Mucosa of descending colon (tissue), 3 donors: ENCODE measurements around the gene FOXP1. TPM values are rescaled to one million over a fixed set of nuclear protein-coding genes. Genes with fewer than 3 reads are reported as not detected.

ENCODE experiments used
- ATAC-seq: fragments of 200-7000 bp; cut with Tn5 transposase; one replicate; pipeline ENCODE4 v1.9.1; 2020; ENCODE audit warnings: mild to moderate bottlenecking, moderate library complexity
- DNase-seq, 3 donors: peaks; one replicate each; pipeline ENCODE4 v3.0.0-alpha.2; 2020
- H3K36me3 ChIP-seq: fragments of 200-600 bp; one replicate; pipeline ENCODE4 v1.8.0; 2021; ENCODE audit warnings: low read depth, mild to moderate bottlenecking
- H3K4me1 ChIP-seq: fragments of 200-600 bp; one replicate; pipeline ENCODE4 v1.8.0; 2021; ENCODE audit warnings: low read depth, mild to moderate bottlenecking
- H3K4me3 ChIP-seq: fragments of 200-600 bp; one replicate; pipeline ENCODE4 v1.8.0; 2021; ENCODE audit warnings: mild to moderate bottlenecking
- H3K9me3 ChIP-seq: fragments of 200-600 bp; one replicate; pipeline ENCODE4 v1.8.0; 2021; ENCODE audit warnings: mild to moderate bottlenecking
- intact Hi-C, 2 donors: fragments of 100-400 bp; cut with DNase I in 1 of 2; cut with micrococcal nuclease in 1 of 2; formaldehyde crosslinking; loops; one replicate each; pipeline versions ENCODE4 v1.11.0 to v1.11.1; 2022; cut with DNase I, micrococcal nuclease
- total RNA-seq, 3 donors: library from RNA; stranded (reverse); fragmentation: NEBNext Ultra II Directional in 2 of 3; extraction: Animal tissue kit (Norgen Biotek cat#: 25700) in 2 of 3; gene quantifications; one replicate each; pipeline versions ENCODE4 v1.2.1 to v1.2.4, GENCODE V29; 2021 to 2023
- TF ChIP-seq, protein P1 (sequence below): fragments of 200-600 bp; IDR thresholded peaks from one replicate; pipeline ENCODE4 v1.8.0; 2022; ENCODE audit warnings: antibody characterized with exemption, mild to moderate bottlenecking
- donor health status: DM: no; HTN: no; CAD: no; lungs with moderate emphysema.
- donor health status: DM: no; HTN: no; CAD: no.
- donor health status: DM: no; HTN: yes; CAD: no.

The FOXP1 gene
- total RNA-seq, 3 donors from 2014 or later, result 133 to 217 (median 214) TPM

DNA sequence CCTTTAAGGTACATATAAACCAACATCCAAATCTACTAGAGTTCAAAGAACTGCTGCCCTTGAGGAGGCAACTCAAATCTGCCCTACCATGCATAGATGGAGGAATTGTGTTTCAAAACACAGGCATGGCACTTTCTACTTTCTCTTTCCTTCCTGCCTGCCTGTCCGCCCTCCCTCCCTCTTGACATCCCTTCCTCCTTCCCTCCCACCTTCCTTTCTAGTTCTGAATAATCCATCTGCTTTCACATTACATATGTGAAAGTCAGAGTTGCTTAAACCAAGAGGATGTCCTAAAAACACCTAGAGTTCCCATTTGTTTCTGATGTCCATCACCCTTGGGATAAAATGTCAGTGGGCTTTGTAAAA is 537.6 kb downstream of the FOXP1 start:
- DNase-seq (no peak), ATAC-seq (peak; percentile 19)
- Histone ChIP-seq H3K4me1 (peaks cover 54% of the 10 kb centered on the region), H3K9me3 (no peaks in the 10 kb centered on the region), H3K36me3 (no peaks in the 10 kb centered on the region), H3K4me3 (no peak overlapping the region)
- intact Hi-C loops, result no loop called here
- TF ChIP-seq, protein P1, sequence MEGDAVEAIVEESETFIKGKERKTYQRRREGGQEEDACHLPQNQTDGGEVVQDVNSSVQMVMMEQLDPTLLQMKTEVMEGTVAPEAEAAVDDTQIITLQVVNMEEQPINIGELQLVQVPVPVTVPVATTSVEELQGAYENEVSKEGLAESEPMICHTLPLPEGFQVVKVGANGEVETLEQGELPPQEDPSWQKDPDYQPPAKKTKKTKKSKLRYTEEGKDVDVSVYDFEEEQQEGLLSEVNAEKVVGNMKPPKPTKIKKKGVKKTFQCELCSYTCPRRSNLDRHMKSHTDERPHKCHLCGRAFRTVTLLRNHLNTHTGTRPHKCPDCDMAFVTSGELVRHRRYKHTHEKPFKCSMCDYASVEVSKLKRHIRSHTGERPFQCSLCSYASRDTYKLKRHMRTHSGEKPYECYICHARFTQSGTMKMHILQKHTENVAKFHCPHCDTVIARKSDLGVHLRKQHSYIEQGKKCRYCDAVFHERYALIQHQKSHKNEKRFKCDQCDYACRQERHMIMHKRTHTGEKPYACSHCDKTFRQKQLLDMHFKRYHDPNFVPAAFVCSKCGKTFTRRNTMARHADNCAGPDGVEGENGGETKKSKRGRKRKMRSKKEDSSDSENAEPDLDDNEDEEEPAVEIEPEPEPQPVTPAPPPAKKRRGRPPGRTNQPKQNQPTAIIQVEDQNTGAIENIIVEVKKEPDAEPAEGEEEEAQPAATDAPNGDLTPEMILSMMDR, result no peak

DNA sequence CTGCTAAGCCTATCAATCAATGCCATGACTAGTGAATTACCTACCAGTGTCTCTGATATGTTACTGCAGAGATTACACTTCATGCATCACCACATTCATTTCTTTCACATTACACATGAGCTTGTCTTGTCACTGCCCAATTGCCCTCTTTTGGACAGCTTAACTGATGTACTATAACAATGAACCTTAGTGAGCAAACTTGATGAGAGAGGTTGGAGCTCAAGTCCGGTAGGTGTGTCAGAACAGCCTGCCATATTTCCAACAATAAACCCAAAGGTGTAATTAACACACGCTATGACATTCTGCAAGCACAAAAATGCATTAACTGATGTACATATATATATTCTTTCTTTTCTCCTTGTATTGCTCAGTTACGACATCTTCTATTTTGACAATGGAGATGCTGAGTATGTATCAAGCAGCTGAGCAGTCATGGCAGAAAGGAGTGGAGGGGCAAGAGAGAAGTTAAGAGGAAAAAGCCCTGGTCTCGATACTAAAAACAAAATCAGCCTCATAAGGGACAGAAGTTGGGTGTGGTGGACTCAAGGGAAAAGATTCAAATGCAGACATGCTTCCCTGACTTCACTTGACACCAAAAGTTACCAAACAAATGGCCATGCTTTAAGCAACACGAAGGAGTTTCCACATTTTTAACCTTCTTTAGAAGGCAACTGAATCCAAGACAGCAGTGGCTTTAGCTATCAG is 538.2 kb downstream of the FOXP1 start:
- intact Hi-C loops, result no loop called here
- Histone ChIP-seq H3K36me3 (no peaks in the 10 kb centered on the region), H3K9me3 (no peaks in the 10 kb centered on the region), H3K4me3 (no peak overlapping the region), H3K4me1 (peaks cover 49% of the 10 kb centered on the region)
- TF ChIP-seq, protein P1, result no peak
- ATAC-seq (peak; percentile 65), DNase-seq (no peak)

DNA sequence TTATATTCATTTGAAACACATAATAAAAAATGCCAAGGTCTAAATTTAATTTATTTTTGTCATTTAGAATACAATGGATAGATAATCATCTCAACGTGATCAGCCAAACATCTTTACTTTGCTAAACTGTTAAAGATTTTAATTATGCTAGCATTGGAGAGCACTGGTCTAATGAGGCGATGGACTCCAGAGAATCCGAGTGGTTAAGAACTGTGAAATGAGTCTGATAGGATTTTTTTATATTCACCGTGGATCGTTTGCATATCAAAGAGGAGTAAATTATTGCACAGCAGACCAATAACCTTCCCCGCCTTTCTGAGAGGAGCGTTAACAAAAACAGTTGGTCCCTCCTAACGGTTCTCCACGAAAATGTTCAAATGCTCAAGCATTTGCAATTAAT is 540.8 kb downstream of the FOXP1 start:
- intact Hi-C loops, result no loop called here
- TF ChIP-seq, protein P1, result no peak
- ATAC-seq, result no peak
- Histone ChIP-seq H3K4me1 (peaks cover 25% of the 10 kb centered on the region), H3K36me3 (no peaks in the 10 kb centered on the region), H3K9me3 (no peaks in the 10 kb centered on the region), H3K4me3 (no peak overlapping the region)
- no peak for DNase-seq

DNA sequence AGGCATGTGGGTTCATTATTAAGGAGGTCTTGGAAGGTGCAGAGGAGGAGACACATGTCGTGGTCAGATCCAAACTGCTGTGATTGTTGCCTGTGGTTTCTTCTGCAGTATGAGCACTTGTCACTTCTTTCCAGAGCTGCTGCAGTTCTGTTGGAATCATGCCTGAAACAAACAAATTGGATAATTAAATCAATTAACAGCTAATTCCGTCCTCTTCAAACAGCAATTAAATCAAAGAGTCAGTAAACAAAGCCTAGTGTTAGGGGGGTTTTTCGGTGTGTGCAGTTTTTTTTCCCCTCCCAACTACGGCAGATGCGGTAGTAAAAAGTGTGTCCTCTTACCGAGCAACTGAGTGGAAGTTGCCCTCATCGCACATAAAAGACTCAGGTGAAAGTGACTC is 542.2 kb downstream of the FOXP1 start:
- no peaks in the 10 kb centered on the region for H3K9me3 ChIP-seq
- ATAC-seq (no peak), DNase-seq (no peak)
- no peak overlapping the region for H3K4me3 ChIP-seq
- intact Hi-C loops, result no loop called here
- H3K4me1 ChIP-seq, result peaks cover 17% of the 10 kb centered on the region
- TF ChIP-seq, protein P1, result no peak
- no peaks in the 10 kb centered on the region for H3K36me3 ChIP-seq

DNA sequence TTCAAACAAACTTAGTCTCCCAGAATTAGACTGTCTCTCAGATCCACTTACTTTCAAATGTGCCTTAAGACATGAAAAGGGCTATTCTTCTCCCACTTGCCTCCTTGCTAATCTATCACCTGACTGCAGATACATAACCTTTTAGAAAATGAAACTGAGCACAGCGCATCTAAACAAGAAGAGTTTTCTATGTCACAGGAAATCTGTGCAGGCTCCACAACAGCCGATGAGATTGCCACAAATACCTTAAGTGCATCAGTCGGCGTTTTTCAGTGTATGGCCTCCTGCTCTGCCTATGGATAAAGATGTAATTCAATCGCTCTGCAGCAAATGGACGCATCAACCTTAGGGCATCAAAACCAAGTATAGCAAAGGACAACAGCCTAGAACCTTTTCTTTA is 544.2 kb downstream of the FOXP1 start:
- TF ChIP-seq, protein P1, result no peak
- H3K4me3 ChIP-seq, result no peak overlapping the region
- no peaks in the 10 kb centered on the region for H3K36me3 ChIP-seq
- DNase-seq (no peak), ATAC-seq (no peak)
- H3K9me3 ChIP-seq, result no peaks in the 10 kb centered on the region
- intact Hi-C loops, result no loop called here
- peaks cover 19% of the 10 kb centered on the region for H3K4me1 ChIP-seq

DNA sequence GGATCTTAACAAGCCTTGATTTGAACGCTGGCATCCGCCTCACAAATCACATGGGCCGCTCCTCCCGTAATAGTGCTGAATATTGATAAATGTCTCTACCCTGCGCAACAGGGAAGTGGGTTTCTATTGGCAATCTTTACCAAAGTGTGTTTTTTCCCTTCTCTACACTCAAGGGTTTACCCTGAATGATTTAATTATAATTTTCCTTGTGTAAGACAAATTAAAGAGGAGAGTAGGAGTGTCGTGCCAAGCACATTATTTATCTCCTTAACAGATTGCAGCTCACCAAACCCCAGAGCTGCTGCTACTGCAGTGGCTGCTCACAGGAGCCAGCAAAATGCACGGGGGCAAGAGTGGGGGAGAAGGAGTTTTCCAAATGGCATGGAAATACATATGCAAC is 545.8 kb downstream of the FOXP1 start:
- TF ChIP-seq, protein P1, result no peak
- Histone ChIP-seq H3K4me3 (no peak overlapping the region), H3K4me1 (peaks cover 22% of the 10 kb centered on the region), H3K36me3 (no peaks in the 10 kb centered on the region), H3K9me3 (no peaks in the 10 kb centered on the region)
- ATAC-seq (no peak), DNase-seq (no peak)
- intact Hi-C loops, result no loop called here
